ENCODE measurements around the gene GRIK1.

Gene GRIK1

DNA sequence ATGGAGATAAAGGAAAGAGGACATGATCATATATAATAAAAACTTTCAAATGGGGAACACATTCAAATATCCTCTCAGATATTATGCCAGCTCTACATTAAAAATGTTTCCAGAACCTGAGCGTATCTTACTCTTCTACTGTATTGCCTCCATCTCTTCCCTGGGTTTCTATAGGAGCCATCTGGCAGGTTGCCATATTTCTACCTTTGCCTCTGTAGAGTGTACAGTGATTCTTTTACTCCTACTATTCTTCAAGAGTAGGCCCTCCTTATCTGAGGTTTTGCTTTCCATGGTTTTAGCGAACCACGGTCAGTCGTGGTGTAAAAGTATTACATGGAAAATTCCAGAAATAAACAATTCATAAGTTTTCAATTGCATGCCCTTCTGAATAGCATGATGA, 259.5 kb downstream of the GRIK1 start:
- no peaks in the 10 kb centered on the region for H3K9me3 ChIP-seq (ENCODE audit: control insufficient read depth, low read depth, low read length)
- H3K27ac ChIP-seq (ENCODE audit: low read length): no peak overlapping the region
- H3K9ac ChIP-seq (ENCODE audit: low read length): no peak overlapping the region
- H3K4me1 ChIP-seq (ENCODE audit: control insufficient read depth, low read depth, low read length): peaks cover 20% of the 10 kb centered on the region
- H3K4me3 ChIP-seq (ENCODE audit: low read length): no peak overlapping the region
- no peaks in the 10 kb centered on the region for H3K36me3 ChIP-seq (ENCODE audit: control insufficient read depth, low read depth, low read length)
- no peaks in the 10 kb centered on the region for H3K27me3 ChIP-seq (ENCODE audit: control insufficient read depth, insufficient read depth, low read length)

DNA sequence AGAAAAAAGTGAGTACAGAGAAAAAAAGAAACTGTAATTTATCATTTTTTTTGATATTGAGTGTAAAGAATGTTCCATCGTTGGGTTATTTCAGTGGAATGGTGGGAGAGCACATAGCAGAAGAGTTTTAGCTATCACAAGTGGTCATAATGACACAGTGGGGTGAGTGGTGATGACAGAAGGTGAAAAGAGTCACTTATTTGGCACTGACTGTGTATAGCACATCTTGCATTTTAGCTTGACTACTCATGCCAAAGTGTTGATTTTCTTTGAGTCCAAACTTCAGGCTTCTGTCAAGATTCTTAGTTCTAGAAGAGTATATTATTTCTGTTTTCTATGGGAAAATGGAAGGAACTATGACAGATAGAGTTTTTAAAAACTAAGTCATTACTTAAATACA, 261.2 kb downstream of the GRIK1 start:
- H3K27ac ChIP-seq (ENCODE audit: low read length): no peak overlapping the region
- no peaks in the 10 kb centered on the region for H3K36me3 ChIP-seq (ENCODE audit: control insufficient read depth, low read depth, low read length)
- peaks cover 24% of the 10 kb centered on the region for H3K4me1 ChIP-seq (ENCODE audit: control insufficient read depth, low read depth, low read length)
- no peak overlapping the region for H3K4me3 ChIP-seq (ENCODE audit: low read length)
- no peaks in the 10 kb centered on the region for H3K27me3 ChIP-seq (ENCODE audit: control insufficient read depth, insufficient read depth, low read length)
- H3K9ac ChIP-seq (ENCODE audit: low read length): no peak overlapping the region
- no peaks in the 10 kb centered on the region for H3K9me3 ChIP-seq (ENCODE audit: control insufficient read depth, low read depth, low read length)

DNA sequence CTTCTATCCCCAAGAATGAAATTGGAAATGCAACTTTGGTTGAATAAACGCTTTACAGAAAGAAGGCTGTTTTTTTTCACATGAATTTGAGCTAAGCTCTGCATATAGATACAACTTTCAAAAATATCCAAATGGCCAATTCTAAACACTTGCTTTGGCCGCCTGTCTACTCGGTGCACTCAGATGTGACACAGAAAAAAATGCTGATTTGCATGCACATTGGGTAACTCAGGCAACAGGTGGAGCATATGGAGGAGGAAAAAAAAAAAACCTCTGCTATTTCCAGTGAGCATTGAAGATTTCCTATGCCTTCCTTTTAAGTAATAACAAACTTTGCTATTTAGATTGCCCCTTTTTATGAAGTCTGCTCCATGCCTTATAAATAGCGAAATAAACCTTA, 262.5 kb downstream of the GRIK1 start:
- Histone ChIP-seq H3K9ac (ENCODE audit: low read length) (no peak overlapping the region), H3K27ac (ENCODE audit: low read length) (no peak overlapping the region), H3K4me3 (ENCODE audit: low read length) (no peak overlapping the region)

DNA sequence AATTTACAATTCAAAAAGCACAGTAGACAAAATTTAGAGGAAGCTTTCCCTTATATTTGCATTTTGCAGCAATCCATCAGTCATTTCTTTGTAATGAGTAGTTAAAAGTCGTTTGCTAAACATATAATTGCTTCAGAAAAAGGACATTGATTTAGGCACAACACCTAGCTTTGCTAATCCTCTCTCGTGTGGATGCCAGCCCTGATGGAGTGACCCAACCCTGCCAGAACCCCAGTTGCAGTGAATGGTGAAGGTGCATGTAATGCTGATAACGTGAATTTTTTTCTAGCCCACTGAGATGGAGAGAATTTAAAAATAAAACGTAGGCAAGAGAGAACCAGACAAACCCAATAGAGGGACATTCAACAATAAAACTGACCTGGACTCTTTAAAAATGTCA, 263.4 kb downstream of the GRIK1 start:
- Histone ChIP-seq H3K9ac (ENCODE audit: low read length) (no peak overlapping the region), H3K9me3 (ENCODE audit: control insufficient read depth, low read depth, low read length) (no peaks in the 10 kb centered on the region), H3K27ac (ENCODE audit: low read length) (no peak overlapping the region), H3K4me1 (ENCODE audit: control insufficient read depth, low read depth, low read length) (peaks cover 24% of the 10 kb centered on the region), H3K27me3 (ENCODE audit: control insufficient read depth, insufficient read depth, low read length) (no peaks in the 10 kb centered on the region), H3K36me3 (ENCODE audit: control insufficient read depth, low read depth, low read length) (no peaks in the 10 kb centered on the region), H3K4me3 (ENCODE audit: low read length) (peak overlapping the region; percentile 19)

More for the DNA sequence above, 262.5 kb downstream of the GRIK1 start:
- H3K36me3 ChIP-seq (ENCODE audit: control insufficient read depth, low read depth, low read length): no peaks in the 10 kb centered on the region
- H3K9me3 ChIP-seq (ENCODE audit: control insufficient read depth, low read depth, low read length): no peaks in the 10 kb centered on the region
- no peaks in the 10 kb centered on the region for H3K27me3 ChIP-seq (ENCODE audit: control insufficient read depth, insufficient read depth, low read length)
- peaks cover 24% of the 10 kb centered on the region for H3K4me1 ChIP-seq (ENCODE audit: control insufficient read depth, low read depth, low read length)

DNA sequence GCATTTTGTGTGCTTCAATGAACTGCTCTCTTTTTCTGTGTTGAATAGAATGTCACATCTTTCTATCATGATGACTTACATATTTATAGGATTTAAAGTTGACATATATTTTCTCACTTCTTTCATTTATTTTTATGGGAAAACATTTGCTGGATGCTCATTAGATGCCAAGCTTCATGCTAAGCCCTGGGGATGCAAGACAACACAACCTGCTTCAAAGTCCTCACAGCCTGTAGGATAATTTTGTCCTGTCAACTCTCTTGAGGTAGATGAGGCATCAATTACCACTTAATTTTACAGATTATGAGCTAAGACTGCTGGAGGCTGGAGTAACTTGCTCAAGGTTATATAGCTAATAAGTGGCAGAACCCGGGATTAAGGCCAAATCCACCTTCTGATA, 264.3 kb downstream of the GRIK1 start:
- Histone ChIP-seq H3K36me3 (ENCODE audit: control insufficient read depth, low read depth, low read length) (no peaks in the 10 kb centered on the region), H3K27ac (ENCODE audit: low read length) (no peak overlapping the region), H3K9ac (ENCODE audit: low read length) (no peak overlapping the region), H3K9me3 (ENCODE audit: control insufficient read depth, low read depth, low read length) (no peaks in the 10 kb centered on the region), H3K4me3 (ENCODE audit: low read length) (no peak overlapping the region), H3K27me3 (ENCODE audit: control insufficient read depth, insufficient read depth, low read length) (no peaks in the 10 kb centered on the region), H3K4me1 (ENCODE audit: control insufficient read depth, low read depth, low read length) (peaks cover 24% of the 10 kb centered on the region)

DNA sequence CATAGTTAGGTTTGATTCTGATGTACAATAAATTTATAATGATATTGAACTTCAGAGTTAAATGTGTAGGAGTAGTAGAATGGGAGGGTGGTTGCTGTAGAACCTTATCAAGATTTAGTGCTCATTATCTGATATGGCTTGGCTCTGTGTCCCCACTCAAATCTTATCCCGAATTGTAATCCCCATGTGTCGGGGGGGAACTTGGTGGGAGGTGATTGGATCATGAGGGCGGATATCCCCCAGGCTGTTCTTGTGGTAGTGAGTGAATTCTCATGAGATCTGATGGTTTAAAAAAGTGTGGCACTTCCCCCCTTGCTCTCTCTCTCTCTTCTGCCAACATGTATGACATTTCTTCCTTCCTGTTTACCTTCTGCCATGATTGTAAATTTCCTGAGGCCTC, 265.5 kb downstream of the GRIK1 start:
- H3K9me3 ChIP-seq (ENCODE audit: control insufficient read depth, low read depth, low read length): no peaks in the 10 kb centered on the region
- no peak overlapping the region for H3K9ac ChIP-seq (ENCODE audit: low read length)
- no peak overlapping the region for H3K4me3 ChIP-seq (ENCODE audit: low read length)
- H3K27ac ChIP-seq (ENCODE audit: low read length): no peak overlapping the region
- peaks cover 24% of the 10 kb centered on the region for H3K4me1 ChIP-seq (ENCODE audit: control insufficient read depth, low read depth, low read length)
- H3K27me3 ChIP-seq (ENCODE audit: control insufficient read depth, insufficient read depth, low read length): no peaks in the 10 kb centered on the region
- no peaks in the 10 kb centered on the region for H3K36me3 ChIP-seq (ENCODE audit: control insufficient read depth, low read depth, low read length)

DNA sequence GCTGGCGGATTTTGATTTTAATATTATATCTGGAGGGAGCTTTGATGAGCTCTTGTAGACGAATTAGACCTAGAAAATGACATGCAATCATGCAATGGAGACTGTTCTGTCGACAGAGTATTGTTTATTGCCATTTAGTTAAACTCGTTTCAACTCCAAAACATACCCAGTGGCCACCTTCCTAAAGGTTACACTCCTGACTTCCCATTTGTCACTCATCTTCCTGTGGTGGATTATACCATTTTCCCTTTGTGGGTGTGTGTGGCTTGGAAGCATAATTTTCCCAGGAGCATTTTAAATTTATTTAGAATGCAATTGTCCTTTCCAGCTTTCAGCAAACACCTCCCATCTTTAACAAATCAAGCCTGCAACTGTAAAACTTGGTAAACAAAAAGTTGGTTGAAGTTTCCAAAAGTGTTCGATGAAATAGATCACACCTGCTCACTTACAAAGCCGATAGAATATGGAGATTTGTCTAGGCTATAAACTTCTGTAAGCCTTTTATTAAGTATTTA, 266.6 kb downstream of the GRIK1 start:
- no peaks in the 10 kb centered on the region for H3K27me3 ChIP-seq (ENCODE audit: control insufficient read depth, insufficient read depth, low read length)
- no peak overlapping the region for H3K9ac ChIP-seq (ENCODE audit: low read length)
- no peaks in the 10 kb centered on the region for H3K36me3 ChIP-seq (ENCODE audit: control insufficient read depth, low read depth, low read length)
- H3K4me3 ChIP-seq (ENCODE audit: low read length): no peak overlapping the region
- H3K27ac ChIP-seq (ENCODE audit: low read length): no peak overlapping the region
- H3K4me1 ChIP-seq (ENCODE audit: control insufficient read depth, low read depth, low read length): peaks cover 24% of the 10 kb centered on the region
- H3K9me3 ChIP-seq (ENCODE audit: control insufficient read depth, low read depth, low read length): no peaks in the 10 kb centered on the region

DNA sequence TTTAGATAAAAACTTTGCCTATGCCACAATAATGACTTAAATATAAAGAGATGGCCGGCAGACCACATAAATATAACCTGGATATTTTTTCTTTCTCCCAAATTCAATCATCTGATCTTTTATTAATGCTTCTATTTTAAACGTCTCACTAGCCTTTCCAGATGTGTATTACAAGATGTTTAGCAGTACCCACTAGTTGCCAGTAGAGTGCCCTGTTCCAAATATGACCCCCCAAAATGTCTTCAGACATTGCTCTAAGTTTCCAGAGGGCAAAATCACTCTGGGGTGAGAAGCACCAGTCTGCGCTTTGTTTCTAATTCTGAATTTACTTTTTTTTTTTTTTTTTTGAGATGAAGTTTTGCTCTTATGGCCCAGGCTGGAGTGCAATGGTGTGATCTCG, 268.1 kb downstream of the GRIK1 start:
- no peak overlapping the region for H3K9ac ChIP-seq (ENCODE audit: low read length)
- H3K4me3 ChIP-seq (ENCODE audit: low read length): no peak overlapping the region
- H3K4me1 ChIP-seq (ENCODE audit: control insufficient read depth, low read depth, low read length): peaks cover 23% of the 10 kb centered on the region
- H3K27ac ChIP-seq (ENCODE audit: low read length): no peak overlapping the region
- H3K36me3 ChIP-seq (ENCODE audit: control insufficient read depth, low read depth, low read length): no peaks in the 10 kb centered on the region
- H3K9me3 ChIP-seq (ENCODE audit: control insufficient read depth, low read depth, low read length): no peaks in the 10 kb centered on the region
- H3K27me3 ChIP-seq (ENCODE audit: control insufficient read depth, insufficient read depth, low read length): no peaks in the 10 kb centered on the region

DNA sequence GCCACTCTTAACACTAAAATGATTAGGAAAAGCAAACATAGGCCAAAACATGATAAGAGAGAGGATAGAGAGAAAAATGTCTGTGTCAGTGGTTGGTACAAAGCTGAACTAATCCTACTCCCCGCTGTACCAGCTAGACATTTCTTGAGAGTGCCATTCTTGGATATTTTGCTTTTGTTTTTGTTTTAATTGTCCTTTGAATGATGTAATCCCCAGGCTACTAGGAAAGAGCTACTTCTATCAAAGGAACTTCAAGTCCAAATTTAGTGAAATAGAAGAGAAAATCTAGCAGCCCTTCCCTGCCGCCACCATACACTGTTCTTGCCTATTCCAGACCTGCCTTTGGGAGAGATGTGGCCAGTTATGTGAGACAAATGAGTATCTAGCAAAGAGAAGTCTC, 269.6 kb downstream of the GRIK1 start:
- H3K36me3 ChIP-seq (ENCODE audit: control insufficient read depth, low read depth, low read length): no peaks in the 10 kb centered on the region
- no peak overlapping the region for H3K4me3 ChIP-seq (ENCODE audit: low read length)
- H3K4me1 ChIP-seq (ENCODE audit: control insufficient read depth, low read depth, low read length): peaks cover 9% of the 10 kb centered on the region
- no peaks in the 10 kb centered on the region for H3K27me3 ChIP-seq (ENCODE audit: control insufficient read depth, insufficient read depth, low read length)
- no peak overlapping the region for H3K27ac ChIP-seq (ENCODE audit: low read length)
- H3K9ac ChIP-seq (ENCODE audit: low read length): no peak overlapping the region
- H3K9me3 ChIP-seq (ENCODE audit: control insufficient read depth, low read depth, low read length): no peaks in the 10 kb centered on the region

DNA sequence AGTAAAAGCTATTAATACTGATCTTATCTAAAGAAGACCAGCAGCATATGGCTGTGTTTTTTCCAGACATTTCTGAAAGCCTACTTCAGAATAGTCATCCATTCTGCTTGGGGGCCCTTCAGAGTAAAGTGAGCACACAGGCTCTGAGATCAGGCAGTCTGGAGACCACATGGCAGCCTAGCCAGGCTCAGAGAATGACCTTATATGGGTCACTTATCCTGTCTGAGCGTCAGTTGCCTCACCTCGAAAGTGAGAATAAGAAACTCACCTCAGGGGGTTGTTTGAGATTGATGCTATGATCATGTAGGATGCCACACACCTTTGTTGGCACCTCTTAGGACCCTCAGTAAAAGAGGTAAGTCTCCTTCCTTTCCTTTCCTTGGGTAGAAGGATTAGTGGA, 270.4 kb downstream of the GRIK1 start:
- Histone ChIP-seq H3K9me3 (ENCODE audit: control insufficient read depth, low read depth, low read length) (no peaks in the 10 kb centered on the region), H3K27ac (ENCODE audit: low read length) (no peak overlapping the region), H3K9ac (ENCODE audit: low read length) (no peak overlapping the region), H3K27me3 (ENCODE audit: control insufficient read depth, insufficient read depth, low read length) (no peaks in the 10 kb centered on the region), H3K4me1 (ENCODE audit: control insufficient read depth, low read depth, low read length) (peaks cover 5% of the 10 kb centered on the region), H3K36me3 (ENCODE audit: control insufficient read depth, low read depth, low read length) (no peaks in the 10 kb centered on the region), H3K4me3 (ENCODE audit: low read length) (no peak overlapping the region)

DNA sequence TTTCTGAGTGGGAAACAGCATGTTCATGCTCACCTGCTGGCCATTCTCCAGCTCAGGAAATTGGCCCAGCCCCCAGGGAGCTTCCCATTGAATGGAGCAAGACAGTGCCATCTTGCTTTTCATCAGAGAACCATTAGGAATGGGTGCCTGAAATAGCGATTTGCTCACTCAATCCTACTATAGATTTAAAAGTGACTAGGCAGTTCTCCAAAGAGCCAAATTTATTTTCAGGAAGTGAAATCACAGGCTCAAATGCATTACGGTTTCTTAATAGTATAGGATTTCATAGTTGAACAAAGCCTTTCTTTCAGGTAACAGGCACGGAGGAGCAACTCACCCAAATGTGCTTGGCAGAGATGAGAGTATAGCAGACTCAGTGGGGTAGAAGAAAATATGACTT, 272.1 kb downstream of the GRIK1 start:
- H3K27ac ChIP-seq (ENCODE audit: low read length): no peak overlapping the region
- no peak overlapping the region for H3K4me3 ChIP-seq (ENCODE audit: low read length)
- H3K27me3 ChIP-seq (ENCODE audit: control insufficient read depth, insufficient read depth, low read length): no peaks in the 10 kb centered on the region
- H3K9me3 ChIP-seq (ENCODE audit: control insufficient read depth, low read depth, low read length): no peaks in the 10 kb centered on the region
- H3K36me3 ChIP-seq (ENCODE audit: control insufficient read depth, low read depth, low read length): no peaks in the 10 kb centered on the region
- H3K4me1 ChIP-seq (ENCODE audit: control insufficient read depth, low read depth, low read length): peaks cover 11% of the 10 kb centered on the region
- no peak overlapping the region for H3K9ac ChIP-seq (ENCODE audit: low read length)

DNA sequence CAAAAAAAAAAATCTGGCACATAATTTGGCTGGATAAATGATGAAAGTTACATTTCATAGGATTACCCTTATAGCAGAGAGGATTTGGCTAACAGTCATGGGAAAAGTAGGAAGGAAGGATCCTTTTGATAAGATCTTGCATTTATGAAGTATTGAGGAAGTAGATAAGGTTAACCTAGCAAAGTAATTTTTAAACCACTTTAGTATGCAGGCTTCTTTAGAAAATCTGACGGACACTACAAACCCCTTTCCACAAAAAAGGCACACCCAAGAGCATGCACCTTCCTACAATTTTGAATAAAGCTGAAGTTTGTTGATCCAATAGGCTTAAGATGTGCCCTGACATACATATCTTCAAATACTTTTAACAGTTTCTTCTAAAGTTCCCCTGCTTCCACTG, 275.2 kb downstream of the GRIK1 start:
- Histone ChIP-seq H3K36me3 (ENCODE audit: control insufficient read depth, low read depth, low read length) (no peaks in the 10 kb centered on the region), H3K4me1 (ENCODE audit: control insufficient read depth, low read depth, low read length) (peaks cover 11% of the 10 kb centered on the region), H3K9me3 (ENCODE audit: control insufficient read depth, low read depth, low read length) (no peaks in the 10 kb centered on the region), H3K27ac (ENCODE audit: low read length) (no peak overlapping the region), H3K27me3 (ENCODE audit: control insufficient read depth, insufficient read depth, low read length) (no peaks in the 10 kb centered on the region), H3K9ac (ENCODE audit: low read length) (no peak overlapping the region), H3K4me3 (ENCODE audit: low read length) (no peak overlapping the region)
